ENCODE measurements around the gene ZSWIM6.

The ZSWIM6 gene

GRCh38 chr5:61486476-61486875 lies 154.4 kb downstream of the ZSWIM6 start:
- DNase-seq (ENCODE audit: low read depth): no peak

DNA sequence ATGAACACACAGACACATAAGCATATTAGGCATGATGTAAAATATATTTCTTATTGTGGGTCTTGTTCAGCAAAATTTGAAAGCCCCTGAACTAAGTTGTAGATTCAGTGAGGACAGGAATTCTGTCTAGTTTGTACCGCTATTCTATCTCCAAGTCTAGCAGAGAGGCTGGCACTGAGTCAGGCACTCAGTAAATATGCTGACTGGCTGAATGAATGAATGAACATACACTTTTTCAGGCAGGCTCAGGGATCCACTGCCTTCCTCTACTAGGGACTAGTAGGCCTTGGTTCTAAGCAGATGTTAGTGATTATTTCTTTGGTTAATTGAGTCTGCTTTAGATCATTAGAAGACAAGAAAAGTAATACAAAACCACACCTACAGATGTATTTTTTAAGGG lies 157.5 kb downstream of the ZSWIM6 start:
- DNase-seq (ENCODE audit: low read depth): no peak

DNA sequence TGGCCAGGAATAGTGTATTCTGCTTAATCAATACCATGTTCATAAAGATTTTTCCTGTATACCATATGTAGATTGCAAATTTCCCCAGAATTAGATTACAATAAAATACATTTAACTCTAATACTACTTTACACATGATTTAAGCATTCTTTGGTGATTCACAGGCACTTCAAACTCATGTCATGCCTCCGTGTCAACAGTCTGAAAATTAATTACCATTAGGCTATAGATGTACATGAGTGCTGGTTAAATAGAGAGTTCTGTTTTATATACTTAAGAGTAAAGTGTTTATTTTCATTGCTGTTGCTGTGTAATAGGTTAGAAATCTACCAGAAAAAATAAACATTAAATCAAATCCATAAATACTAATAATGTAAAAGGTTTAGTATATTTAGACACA lies 159.8 kb downstream of the ZSWIM6 start:
- DNase-seq (ENCODE audit: low read depth): no peak

DNA sequence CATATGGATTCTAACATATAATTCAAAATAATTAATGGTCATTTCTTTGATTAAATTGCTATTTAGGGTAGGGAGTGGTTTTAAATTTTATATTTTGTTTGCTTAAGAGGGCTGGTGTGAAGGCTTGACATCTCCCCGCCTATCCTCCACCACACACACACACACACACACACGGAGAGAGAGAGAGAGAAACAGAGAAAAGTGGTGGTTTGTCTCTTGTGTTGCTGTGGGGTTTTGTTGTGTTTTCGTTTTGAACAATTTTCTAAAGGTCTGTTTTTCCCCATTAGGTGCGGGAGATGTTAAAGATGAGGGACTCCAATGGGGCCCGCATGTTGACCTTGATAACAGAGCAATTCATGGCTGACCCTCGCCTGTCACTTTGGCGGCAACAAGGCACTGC lies 161.9 kb downstream of the ZSWIM6 start:
- no peak for DNase-seq (ENCODE audit: low read depth)

DNA sequence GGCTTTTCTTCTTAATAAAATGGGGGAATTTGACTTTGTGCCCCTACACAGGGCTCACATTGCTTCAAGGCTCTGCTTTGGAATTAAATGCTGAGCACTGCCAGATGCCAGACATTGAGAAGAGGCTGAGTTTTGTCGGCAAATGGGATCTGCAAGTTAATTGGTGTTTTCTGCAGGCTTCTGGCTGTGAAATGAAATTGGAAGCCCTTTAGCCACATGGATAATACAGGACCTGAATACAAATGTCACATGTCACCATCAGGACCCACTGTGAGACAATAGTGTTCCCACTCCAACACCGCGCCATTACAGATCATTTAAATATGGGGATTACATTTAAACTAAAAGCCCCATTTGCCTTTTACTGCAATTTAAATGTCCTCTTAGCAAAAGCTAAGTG lies 164.4 kb downstream of the ZSWIM6 start:
- no peak for DNase-seq (ENCODE audit: low read depth)

GRCh38 chr5:61496860-61497259 lies 164.8 kb downstream of the ZSWIM6 start:
- no peak for DNase-seq (ENCODE audit: low read depth)

- DNase-seq (ENCODE audit: low read depth): no peak
Measured at GRCh38 chr5:61498121-61498520, 166.1 kb downstream of the ZSWIM6 start.

- no peak for DNase-seq (ENCODE audit: low read depth)
Measured at GRCh38 chr5:61501971-61502370, 169.9 kb downstream of the ZSWIM6 start.

DNA sequence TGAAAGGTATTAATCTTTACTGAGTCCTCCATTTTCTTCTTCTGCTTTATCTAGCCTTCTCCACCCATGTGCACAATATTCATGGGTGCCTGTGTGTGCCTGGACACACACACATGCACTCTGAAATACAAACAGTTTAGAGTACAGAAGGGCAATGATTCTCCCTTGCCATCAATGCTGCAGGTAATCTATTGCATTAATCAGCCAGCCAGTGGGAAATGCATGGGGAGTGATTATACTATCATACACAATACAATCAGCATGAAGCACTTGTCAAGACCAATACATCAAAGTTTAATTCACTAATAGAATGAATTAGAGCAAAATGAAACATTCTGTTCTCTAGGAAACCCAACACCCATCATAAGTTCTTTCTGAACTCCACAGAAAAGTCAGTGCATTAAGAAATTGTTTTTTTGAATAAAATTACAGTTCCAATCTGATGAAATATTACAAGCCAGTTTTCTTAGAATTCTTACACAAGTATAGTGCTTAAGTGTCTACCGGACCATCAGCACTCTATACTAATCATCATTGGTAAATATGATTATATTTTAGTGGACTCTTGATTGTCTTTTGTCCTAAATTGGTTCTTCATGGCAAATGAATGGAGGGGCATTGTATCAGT lies 172.2 kb downstream of the ZSWIM6 start:
- DNase-seq (ENCODE audit: low read depth): no peak

DNA sequence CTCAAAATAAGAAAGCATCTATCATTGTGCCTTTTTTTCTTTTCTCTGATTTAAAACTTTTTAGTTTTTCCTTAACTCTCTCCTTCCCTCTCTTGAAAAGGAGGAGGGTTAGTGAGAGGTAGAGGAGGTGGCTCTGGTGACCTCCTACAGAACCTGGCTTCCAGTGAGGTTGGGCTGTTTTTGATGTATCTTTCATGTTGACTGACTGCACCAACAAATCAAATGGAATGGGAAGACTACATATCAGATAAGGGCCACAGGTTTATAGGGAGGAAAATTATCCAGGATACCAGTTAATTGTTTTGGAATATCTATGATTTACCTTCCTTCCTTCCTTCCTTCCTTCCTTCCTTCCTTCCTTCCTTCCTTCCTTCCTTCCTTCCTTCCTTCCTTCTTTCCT lies 173.2 kb downstream of the ZSWIM6 start:
- DNase-seq (ENCODE audit: low read depth): no peak

- no peak for DNase-seq (ENCODE audit: low read depth)
Measured at GRCh38 chr5:61507232-61507631, 175.2 kb downstream of the ZSWIM6 start.

- DNase-seq (ENCODE audit: low read depth): no peak
Measured at GRCh38 chr5:61516946-61517345, 184.9 kb downstream of the ZSWIM6 start.

GRCh38 chr5:61519728-61520277 lies 187.7 kb downstream of the ZSWIM6 start:
- no peak for DNase-seq (ENCODE audit: low read depth)

DNA sequence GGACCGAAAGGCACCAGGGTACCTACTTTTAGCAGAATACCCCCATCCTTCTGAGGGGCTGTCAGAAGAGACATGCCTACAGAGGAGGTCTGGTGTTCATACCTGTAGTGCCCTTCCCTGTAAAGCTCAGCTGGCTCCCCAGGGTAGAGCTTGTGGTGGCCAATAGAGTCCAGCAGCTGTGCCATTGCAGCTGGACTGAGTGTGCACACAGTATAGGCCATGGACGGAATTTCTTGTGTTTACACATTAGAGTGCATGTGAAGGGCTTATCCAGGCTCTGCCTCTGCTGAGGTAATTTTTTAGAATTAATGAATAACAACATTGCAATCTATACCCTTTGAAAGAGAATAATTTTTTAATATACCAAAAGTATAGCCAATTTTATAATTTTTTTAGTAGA lies 191.0 kb downstream of the ZSWIM6 start:
- no peak for DNase-seq (ENCODE audit: low read depth)

DNA sequence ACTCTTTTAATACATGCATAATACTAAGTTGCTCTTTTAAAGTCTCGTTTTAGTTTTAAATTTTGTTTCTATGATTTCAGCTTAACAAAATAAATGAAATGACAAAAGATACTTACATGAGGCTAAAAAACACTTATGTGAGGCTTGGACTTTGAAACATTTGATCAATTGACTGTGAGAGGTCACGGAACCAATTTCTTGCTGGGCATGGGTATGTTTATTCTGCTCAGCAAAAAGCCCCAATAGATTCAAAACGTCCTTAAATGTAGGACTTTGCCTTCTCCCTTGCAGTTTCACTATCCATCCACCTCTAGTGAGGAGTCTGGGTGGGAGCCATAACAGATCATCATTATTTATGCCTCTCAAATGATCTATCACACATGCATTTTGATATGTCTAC lies 191.9 kb downstream of the ZSWIM6 start:
- DNase-seq (ENCODE audit: low read depth): no peak

DNA sequence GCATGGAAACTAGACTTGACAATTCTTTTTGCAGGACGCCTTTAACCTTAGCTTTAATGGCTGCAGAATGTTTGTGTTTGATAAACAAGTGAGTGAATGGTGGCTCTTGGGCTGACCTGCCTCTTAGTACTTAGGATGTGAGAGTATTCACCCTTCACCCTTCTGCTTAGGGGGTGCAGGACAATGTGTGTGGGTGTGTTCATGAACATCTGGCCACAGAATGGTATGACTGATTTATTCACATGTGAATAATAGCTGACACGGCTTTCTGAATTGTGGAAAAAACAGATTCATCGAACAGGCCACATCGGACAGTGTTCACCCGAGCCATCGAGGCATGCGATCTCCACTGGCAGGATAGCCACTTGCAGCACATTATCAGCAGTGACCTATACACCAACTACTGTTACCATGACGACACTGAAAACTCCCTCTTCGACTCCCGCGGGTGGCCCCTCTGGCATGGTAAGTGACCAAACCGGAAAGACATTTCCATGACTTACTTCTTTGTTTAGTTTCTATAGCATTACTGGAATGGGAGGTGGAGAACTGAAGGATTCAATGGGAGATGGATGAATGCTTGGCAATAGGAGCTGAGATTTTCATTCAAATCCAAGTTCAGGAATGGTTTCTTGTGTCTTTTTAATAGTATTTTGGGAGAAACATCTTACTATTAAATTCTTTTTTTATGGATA lies 193.6 kb downstream of the ZSWIM6 start:
- DNase-seq (ENCODE audit: low read depth): no peak

- no peak for DNase-seq (ENCODE audit: low read depth)
Measured at GRCh38 chr5:61526207-61526519, 194.1 kb downstream of the ZSWIM6 start.

GRCh38 chr5:61532983-61533382 lies 200.9 kb downstream of the ZSWIM6 start:
- DNase-seq (ENCODE audit: low read depth): no peak

- DNase-seq (ENCODE audit: low read depth): no peak
Measured at GRCh38 chr5:61534481-61535267, 202.6 kb downstream of the ZSWIM6 start.

DNA sequence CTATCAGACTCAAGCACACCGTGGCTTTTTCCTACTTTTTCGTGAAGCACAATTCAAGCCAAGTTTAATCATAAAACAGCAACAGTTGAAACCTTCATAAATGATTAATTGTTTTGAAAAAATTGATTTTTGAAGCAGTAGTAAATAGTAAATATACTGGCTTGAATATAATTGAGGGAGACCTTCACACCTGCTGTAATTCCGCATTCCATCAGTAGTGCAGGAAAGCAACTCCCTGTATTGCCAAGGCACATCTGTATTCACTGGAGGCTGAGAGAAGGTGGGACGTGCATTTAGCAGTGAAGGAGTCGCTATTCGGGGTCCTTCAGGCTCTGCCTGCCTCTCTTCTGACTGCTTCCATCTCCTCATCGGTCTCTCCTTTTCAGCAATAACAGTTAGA lies 203.8 kb downstream of the ZSWIM6 start:
- DNase-seq (ENCODE audit: low read depth): no peak

DNA sequence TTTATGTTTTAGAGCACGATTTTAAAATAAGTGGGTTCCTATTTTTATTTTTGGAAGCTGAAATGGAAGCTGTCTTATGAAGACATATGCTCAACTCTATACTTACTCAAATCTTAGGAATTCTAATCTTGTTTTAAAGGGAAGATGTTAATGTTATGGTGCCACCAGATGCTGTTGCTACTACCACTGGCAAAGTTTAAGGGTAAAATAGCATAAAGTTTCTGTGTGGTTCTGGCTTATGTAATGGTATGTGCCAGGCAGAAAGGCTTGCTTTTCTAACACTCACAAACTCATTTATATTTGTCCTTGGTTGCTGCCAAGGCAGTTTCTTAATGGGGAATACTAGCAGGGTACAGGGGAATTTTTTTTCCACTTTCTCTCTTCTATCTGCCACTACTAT lies 204.9 kb downstream of the ZSWIM6 start:
- DNase-seq (ENCODE audit: low read depth): no peak

DNA sequence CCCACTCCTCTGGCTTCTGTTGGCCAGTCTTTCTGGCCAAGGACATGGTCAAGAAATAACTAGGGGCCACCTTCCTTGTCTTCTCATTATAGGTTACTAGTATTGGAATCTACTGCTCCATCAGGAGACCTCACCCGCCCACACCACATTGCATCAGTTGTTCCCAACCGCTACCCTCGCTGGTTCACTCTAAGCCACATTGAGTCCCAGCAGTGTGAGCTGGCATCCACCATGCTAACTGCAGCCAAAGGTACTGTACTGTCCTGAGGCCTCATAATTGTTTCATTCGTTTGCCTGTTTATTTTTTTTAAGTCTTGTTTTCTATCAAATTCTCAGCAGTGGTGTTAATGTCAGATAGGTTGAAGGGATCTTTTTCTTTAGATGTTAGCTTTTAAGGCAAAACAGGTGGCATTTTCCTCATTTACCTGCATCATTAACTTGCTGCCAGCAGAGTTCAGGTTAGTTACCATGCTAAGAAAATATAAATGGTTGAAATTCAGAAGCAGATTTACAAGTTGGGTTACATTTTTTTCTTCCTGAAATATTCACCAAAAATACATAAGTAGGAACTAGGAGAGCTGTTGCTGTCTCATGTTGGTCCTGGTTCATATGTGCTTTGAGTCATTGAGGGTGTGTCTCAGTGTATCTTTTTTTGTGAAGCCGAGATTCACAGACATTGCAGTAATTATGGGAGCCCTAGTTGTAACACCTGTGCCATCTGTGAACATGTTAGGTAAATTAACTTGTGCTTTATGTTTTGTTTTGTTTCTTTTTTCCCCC lies 206.9 kb downstream of the ZSWIM6 start:
- DNase-seq (ENCODE audit: low read depth): no peak

Data from HS-5 (cell line).